HG02981 (cell line): ENCODE data around the gene CCNI2.

Experiments used
- ATAC-seq: cut with Tn5 transposase; IDR thresholded peaks from one replicate; pipeline ENCODE4 v1.9.1; 2021; ENCODE audit warnings: mild to moderate bottlenecking, moderate library complexity; ENCODE audit not compliant: unreplicated experiment

Gene CCNI2

DNA sequence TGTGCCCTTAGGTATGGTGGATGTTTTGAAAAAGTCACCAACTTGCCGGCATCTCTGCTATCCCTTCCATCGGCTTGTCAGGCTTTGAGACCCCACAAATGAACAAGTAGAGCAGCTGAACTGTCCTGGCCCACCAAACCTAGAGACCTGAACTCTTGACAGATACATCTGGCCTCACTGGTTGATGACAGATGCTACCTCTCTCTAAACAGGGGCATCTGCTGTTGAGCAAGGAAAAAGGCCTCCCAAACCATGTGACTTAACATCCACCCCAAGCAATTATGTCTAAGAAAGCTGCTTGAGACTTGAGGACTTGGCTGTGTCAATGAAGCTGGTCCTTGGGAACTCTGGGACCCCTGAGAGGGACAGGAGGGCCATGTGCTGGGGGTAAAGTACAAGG is 2.3 kb downstream of the CCNI2 start:
- ATAC-seq = no peak

DNA sequence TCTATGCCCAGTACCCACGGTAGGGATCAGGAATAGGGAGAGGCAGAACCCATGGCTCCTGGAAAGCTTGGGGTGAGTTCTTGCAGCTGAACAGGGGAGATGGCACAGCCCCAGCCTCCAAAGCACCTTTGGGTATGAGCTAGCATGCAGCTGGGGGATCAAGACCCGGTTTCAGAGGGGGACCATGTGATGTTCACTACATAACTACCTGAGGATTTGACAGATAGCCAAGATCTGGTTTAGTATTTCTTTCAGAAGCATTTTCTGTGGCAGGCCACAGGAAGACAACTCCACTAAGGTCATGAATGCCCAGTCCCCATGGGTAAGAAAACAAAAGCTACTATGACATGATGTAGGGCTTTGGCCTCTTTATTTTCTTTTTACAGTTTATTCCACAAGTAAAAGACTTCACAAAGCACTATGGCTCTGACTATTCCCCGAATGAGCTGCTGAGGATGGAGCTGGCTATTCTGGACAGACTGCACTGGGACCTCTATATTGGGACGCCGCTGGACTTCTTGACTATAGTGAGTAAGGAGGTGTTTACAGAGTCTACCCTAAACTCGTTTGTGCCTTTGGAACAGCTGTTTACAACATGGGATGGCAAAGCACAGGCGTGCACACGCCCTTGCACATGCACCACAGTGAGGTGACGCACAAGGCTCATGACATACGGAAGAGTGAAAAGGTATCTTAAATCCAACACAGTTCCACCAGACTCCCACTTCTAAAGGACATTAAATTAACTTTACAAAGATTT is 3.4 kb downstream of the CCNI2 start:
- ATAC-seq = peak; percentile 47

DNA sequence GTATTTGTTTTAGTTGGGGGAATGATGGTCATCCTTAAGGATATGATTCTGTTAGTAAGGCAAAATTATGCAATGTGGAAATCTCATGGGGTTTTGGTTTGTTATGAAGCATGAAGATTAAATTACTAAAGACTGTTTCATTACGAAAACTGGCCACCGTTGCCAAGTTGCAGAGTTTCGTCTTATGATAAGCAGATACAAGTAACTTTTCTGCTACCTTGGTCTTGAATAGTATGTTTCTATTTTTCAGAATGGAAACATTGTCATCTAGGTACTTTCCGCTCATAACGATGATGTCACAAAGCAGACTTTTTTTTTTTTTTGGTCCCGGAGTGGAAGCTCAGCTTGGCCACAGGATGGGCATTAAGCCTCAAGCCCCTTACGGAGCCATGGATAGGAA is 4.2 kb downstream of the CCNI2 start:
- ATAC-seq = peak; percentile 42

DNA sequence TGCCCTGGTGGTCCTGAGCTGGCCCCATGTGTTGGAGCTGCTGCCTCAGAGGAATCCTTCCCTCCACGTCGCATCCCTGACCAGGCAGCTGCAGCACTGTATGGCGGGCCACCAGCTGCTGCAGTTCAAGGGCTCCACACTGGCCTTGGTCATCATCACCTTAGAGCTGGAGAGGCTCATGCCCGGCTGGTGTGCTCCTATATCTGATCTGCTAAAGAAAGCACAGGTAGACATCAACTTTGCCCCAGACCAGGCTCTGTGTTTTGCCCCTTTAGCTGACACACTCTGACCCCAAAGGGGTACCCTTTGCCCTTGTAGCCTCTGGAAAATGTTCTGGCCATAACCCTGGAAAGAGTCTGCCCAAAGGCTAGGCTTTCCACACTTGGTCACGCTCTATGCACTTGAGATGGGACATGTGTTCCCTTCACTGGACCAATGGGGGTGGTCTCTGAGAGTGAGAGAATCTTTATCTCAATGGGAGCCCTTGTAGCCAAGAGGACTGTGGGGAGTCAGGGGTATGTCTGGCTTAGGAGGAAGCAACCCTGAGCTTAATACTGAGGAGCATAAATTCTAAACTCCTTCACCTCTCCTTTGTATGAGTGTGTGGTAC is 4.8 kb downstream of the CCNI2 start:
- ATAC-seq = no peak

DNA sequence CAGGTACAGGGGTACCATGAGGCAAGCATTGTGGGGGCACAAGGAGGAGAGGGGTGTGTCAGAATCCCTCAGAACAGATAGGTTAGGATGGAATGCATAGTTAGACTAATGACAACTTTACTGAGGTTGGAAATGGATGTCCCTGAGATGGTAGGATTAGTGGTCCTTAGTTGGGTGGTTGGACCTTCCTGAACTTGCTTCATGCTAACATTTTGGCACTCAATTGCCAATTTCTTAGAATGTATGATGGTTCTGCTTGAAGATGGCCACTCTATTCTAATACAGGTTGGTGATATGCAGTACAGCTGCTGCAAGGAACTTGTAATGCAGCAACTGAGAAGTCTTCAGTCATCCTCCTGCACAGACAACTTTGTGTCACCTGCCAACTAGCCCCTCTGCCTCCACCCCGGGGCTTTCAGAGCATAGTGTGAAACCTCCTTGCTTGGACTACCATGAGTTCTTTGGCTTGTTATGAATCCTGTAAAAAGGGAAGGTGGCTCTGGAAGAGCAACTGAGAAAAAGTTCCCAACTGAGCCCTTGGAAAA is 5.4 kb downstream of the CCNI2 start:
- ATAC-seq = no peak

DNA sequence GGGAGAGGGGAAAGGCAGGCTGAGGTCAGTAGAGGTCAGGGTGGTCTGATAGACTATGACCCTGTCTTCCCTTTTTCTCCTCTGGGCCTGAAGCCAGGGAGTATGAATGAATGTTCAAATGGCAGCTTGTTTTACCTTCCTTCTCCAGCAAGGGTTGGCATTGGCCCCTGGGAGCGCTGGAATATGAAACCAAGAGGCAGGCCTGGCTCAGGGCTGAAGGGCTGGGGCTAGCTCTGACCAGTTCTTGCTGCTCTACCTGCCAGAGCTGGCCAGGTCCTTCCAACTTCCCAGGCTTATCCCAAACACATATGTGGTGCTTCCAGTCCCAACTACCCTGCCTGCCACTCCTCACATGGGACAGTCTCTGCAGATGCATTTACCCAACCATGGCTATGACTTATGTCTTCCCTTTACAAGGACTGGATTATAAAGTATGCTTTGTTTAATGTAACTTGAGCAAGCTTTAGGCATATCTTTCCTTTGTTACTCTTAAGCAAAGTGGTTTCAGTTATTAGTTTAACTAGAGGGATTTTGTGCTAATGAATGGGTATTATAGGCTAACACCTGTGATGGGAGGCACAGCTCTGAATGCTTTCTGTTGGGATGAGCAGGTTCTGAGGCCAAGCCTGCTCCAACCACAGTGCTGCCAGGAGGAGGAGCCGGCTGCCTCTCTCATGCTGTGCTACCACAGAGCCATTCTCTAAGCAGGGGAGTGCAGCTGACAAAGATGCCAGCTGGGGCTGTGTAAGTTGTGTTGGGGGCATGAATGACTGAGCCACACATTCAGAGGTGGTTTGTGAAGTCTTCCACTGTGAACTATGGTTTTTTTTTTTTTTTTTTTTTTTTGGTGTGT is 6.1 kb downstream of the CCNI2 start:
- ATAC-seq = no peak

DNA sequence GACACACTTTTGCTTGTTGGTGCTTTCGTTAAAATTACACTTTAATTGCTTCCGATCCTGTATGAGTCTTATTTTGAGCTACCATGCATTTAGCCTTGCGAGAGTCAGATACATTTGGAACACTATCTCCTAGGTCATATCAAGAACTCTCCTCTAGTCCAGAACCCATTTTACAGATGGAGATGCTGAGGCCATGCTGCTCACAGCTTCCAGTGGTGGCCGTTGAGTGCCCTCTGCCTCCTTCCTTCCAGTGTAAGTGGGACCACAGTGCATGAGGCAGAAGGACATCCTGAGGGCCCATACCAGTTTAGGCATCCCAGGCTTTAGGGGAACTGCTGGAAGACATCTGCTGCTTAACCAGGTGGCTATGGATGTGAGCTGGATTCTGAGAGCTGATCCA is 6.9 kb downstream of the CCNI2 start:
- ATAC-seq = no peak

DNA sequence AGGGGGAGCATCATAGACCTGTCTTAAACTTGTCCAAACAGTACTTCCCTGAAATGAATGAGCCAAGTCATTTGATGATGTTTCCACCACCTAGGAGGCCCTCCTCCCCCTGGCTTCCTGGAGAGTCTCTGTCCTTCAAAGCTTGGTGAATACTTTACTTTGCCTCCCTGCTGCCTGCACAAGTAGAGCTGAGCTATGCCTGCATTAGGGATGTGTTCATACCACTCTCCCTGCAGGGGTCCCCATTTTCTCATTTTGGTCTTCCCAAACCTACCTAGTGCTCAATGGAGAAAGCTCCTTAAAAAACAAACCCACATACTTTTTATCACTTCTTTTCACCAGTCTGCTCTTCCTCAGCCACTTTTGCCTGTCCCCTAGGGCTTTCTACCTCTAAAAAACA is 7.7 kb downstream of the CCNI2 start:
- no peak for ATAC-seq

DNA sequence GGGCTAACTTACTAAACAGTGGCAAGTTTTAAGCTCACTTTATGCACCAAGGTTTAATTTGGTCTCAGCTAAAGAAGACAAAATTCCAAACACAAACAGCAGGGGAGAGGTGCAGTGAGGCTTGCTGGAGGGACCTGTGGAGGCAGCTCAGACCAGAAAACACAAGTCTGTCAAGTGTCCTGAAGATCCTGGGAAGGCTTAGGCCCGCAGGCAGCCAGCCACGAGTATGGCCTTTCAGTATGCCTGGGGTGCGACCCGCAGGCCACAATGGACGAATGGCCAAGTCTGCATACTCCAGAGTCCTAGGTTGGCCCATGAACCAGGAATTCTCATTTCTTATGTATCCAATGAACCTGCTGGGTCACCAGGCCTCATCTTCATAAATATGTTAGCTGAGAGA is 9.3 kb downstream of the CCNI2 start:
- ATAC-seq = no peak

DNA sequence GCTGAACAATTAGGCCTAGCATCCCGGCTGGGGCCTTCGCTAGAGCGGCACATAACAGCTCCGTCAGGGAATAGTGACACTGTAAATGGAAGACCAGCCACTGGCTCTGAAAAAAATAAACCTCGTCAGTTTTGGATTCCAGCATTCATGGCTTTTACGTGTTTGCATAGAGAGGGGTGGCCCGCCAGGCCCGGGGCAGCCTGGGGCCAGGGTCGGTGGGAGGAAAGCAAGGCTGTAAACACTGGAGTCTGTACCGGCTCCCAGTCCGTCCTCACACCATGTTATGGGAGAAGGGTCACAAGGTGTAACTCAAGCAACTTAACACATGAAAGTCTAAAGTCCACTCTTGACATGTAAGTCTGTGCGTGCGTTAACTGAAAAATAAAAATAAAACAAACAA is 11.2 kb downstream of the CCNI2 start:
- ATAC-seq = no peak

DNA sequence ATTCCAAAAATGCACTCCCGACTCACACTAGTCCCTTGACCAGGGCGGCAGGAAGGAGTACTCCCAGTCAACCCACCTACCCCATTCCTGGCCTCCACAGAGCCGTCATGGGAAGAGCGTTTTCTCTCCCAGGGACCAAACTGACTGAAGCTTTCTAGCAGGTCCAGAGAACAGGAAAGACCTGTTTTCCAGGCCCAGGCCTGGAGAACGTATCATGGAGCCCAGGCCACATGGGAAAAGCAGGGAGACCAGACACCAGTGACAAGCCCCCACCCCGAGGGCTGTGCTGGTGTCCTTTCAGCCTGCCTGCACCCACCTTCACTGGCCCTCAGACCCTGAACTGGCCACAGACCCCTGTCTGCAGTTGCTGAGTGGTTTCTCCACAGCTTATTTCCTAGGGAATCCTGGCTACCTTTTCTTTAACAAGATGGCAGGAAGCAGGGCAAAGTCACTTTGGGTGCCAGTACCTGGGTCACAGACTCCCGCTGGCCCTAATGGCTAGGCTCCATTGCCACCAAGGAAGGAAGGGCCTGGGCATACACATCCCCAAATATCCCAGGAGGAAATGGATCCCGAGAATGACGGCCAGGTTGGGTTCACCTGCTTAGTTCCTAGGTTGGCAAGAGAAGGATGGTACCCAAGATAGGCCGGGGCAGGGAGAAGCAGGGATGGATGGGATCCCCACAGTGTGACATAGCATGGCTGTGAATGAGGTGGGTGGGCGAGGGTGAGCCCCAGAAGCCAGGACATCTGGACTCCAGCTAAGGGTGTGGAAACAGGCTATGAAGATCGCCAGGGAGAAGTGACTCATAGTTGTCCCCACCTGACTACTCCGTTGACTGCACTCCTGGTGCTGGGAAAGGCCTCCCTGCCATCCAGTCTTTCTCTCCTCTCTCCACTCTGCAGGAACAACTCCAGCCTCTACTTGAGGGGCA is 12.2 kb downstream of the CCNI2 start:
- no peak for ATAC-seq

DNA sequence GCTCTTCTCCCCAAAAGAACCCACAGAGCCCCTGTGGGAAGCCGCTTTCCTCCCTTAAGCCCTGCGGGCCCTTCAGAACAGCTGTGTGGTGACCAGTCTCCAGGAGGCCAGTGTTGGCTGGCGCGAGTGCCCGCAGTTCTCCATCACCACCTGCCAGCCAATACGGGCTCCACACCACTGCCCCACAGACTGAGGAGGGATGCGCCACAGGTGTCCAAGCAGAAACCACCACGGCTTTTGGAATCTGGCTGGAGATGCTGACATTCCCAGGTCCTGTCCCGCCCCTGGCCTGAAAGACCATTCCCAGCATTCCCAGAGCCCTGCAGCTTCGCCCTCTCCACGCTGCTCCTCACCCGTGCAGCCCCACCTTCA is 12.8 kb downstream of the CCNI2 start:
- ATAC-seq = no peak

DNA sequence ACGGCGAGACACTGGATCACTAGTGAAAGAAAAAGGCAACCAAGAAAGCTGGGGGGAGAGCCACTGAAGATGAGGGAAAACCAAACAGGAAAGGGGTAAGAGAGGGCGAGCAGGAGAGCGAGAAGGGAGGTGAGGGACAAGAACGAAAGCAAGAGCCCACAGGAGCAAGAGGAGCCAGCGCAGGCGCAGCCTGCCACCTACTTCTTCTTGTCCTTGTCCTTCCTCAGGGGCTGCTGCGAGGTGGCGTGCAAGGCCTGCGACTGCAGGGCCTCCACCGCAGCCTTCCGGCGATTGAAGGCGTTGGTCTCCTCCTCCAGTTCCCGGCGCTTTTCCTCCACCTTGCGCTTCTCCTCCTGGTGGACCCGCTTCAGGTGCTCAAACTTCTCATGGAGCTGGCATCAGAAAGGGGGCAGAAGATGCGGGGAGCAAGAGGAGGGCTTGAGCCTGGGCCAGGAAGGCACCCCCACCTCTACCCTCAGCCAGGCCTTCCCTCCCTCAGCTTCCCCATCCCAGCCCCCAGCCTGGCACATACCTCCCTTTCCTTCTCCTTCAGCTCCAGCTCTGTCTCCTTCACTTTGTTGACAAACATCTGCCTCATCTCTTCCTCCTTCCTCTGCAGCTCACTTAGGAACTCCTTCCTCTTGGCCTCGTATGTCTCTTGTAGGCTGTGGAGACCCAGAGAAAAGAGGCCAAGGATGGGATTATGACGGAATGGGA is 13.5 kb downstream of the CCNI2 start:
- no peak for ATAC-seq

DNA sequence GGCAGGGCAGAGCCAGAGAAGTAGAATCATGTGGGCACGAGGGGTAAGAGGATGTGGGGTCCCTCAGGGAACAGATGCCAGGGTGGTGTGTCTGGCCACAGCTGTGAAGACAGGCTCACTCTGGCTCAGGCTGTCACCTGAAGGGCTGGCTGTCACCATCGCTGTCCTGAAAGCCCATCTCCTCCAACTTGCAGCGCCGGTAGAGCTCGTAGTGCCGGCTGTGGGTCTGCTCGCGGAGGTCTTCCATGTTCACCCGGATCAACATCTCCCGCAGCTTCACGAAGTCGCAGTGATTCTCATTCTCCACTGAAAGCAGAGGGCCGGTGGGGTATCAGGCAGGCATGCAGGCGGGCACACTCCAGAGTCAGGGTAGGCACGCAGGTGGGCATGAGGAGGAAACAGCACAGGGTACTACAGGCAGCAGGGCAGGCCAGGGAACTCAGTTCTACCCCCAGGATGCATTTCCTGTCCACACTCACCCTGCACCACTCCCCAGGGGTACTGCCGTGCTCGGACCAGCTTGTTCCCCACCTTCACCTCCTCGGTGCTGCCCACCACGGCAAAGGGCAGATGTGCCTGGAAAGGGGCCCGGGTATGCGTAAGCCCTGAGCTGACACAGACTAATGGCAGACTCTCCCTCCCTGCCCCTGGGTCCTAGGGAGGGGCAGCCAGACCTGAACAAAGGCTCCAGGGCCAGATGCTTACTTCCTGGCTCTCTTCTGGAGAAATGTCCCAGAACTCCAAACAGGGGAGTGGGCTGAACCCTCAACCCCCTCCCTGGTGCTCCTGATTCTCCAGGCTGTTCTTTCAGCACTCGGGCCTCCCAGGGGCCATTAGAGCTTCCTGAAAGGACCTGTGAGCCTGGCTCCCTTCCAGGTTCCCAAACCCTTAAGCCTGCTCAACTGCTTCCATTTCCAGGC is 14.4 kb downstream of the CCNI2 start:
- no peak for ATAC-seq

DNA sequence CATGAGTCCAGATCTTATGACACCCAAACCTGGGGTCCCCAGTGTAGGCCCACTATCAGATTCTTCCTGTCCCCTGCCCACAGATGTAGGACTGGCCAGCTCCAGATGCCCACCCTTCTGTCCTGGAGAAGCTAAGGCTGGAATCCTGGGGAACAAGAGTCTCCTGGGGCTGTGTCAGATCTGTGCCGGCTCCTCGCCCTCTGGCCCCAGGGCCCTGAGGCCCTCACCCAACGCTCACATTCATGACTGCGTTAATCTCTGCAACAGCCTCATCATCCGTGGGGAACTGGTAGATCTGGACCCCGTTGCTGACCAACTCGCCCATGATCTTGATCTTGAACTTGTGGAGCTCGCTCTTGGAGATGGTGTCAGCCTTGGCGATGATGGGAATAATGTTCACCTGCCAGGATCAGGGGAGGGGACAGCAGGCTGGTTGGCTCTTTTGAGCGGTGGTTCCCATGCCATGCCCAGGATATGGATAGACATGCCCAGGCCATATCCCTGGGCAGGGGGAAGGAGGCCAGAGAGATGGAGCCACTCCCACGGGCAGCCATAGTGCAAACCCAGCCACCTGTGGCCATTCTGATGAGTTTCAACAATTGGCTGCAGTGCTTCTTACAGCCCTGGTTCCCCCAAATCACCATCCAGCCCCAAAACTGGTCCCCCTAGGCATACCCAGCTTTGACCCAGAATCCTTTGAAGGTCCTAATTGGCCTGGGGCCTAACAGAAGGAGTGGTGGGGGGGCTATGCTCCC is 15.2 kb downstream of the CCNI2 start:
- ATAC-seq = no peak

DNA sequence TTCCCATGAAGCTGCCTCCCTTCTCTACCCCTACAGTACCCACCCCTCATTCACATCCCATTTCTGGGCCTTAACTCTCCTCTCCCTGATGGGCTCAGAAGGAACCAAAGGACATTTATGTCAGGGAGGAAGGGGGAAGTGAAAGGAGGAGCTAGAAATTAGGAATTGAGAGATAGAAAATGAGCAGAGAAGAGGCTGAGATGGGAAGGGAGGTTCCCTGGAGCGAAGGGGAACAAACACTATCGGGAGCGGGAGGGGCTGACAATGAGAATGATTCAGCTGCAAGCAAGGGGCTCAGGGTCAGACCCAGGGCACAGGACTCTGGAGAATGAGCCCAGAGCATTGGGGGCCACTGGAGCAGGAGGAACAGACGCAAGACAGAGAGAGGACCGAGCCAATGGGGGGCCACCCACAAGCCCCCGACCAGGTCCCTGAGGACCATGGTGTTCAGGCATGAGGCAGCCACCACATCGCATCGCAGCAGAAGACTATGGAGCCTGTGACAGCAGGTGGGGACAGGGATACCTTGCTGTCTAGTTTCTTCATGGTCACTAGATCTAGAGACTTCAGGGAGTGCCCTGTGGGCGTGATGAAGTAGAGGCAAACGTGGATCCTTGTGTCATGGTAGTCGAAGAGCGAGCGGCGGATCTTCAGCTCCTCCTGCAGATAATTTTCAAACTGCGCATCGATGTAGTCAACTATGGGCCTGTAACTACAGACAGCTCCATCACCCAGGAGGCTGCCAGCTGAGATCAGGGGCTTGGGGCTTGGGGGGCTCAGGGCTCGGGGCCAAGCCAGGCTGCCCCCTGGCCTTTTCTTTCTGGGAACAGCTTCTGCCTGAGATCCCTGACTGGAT is 16.2 kb downstream of the CCNI2 start:
- no peak for ATAC-seq

DNA sequence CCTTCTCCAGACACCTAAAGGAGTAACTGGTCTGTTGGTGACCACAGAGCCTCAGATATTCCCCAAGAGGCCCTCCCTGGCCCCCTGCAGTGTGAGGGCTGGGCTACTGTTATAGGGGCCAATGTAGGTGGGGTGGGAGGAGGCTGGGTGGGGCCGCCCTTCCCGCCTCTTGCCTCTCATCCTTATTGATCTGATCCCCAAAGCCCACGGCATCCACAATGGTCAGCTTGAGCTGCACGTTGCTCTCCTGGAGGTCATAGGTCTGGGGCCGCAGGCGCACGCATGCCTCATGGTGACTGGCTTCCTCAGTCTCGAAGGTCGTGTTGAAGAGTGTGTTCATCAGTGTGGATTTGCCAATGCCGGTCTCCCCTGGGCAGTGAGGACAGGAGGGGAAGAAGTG is 16.8 kb downstream of the CCNI2 start:
- no peak for ATAC-seq
